Measurements from ENCODE around the gene TRAPPC8. TPM values are rescaled to one million over a fixed set of nuclear protein-coding genes. Genes with fewer than 3 reads are reported as not detected.

Gene TRAPPC8
- total and polyA plus RNA-seq, 2 of the 13 experiments (the other 11 are each of a cell fraction or from before 2014, with no cell fraction given): 34.6 to 50.8 TPM

DNA sequence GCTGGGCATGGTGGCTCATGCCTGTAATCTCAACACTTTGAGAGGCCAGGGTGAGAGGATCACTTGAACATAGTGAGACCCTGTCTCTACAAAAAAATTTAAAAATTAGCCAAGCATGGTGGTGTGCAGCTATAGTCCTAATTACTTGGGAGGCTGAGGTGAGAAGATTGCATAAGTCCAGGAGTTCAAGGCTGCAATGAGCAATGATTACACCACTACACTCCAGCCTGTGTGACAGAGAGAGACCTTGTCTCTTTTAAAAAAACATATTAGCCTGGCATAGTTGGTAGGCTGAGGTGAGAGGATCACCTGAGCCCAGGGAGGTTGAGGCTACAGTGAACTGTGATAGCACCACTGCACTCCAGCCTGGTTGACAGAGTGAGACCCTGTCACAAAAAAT, 13.7 kb downstream of the TRAPPC8 start (continued):
- TF ChIP-seq, protein P1, sequence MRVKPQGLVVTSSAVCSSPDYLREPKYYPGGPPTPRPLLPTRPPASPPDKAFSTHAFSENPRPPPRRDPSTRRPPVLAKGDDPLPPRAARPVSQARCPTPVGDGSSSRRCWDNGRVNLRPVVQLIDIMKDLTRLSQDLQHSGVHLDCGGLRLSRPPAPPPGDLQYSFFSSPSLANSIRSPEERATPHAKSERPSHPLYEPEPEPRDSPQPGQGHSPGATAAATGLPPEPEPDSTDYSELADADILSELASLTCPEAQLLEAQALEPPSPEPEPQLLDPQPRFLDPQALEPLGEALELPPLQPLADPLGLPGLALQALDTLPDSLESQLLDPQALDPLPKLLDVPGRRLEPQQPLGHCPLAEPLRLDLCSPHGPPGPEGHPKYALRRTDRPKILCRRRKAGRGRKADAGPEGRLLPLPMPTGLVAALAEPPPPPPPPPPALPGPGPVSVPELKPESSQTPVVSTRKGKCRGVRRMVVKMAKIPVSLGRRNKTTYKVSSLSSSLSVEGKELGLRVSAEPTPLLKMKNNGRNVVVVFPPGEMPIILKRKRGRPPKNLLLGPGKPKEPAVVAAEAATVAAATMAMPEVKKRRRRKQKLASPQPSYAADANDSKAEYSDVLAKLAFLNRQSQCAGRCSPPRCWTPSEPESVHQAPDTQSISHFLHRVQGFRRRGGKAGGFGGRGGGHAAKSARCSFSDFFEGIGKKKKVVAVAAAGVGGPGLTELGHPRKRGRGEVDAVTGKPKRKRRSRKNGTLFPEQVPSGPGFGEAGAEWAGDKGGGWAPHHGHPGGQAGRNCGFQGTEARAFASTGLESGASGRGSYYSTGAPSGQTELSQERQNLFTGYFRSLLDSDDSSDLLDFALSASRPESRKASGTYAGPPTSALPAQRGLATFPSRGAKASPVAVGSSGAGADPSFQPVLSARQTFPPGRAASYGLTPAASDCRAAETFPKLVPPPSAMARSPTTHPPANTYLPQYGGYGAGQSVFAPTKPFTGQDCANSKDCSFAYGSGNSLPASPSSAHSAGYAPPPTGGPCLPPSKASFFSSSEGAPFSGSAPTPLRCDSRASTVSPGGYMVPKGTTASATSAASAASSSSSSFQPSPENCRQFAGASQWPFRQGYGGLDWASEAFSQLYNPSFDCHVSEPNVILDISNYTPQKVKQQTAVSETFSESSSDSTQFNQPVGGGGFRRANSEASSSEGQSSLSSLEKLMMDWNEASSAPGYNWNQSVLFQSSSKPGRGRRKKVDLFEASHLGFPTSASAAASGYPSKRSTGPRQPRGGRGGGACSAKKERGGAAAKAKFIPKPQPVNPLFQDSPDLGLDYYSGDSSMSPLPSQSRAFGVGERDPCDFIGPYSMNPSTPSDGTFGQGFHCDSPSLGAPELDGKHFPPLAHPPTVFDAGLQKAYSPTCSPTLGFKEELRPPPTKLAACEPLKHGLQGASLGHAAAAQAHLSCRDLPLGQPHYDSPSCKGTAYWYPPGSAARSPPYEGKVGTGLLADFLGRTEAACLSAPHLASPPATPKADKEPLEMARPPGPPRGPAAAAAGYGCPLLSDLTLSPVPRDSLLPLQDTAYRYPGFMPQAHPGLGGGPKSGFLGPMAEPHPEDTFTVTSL (CRISPR knock-in tag; IDR thresholded peaks at IDR 0.05; ENCODE audit: borderline replicate concordance): 0 out of 2 replicates have a peak, but pooled peaks have one; percentile 29
- TF ChIP-seq RXRB (CRISPR knock-in tag; IDR thresholded peaks at IDR 0.05; ENCODE audit: borderline replicate concordance) (peak; percentile 41; the same call in 1 of the 2 replicates), PCBP1 (IDR thresholded peaks at IDR 0.05; ENCODE audit: borderline replicate concordance, low read depth, low read length) (no peak), HNF4A (CRISPR knock-in tag; IDR thresholded peaks at IDR 0.05) (peak; percentile 75), MTA3 (CRISPR knock-in tag; IDR thresholded peaks at IDR 0.05) (no peak), ZNF362 (CRISPR knock-in tag; IDR thresholded peaks at IDR 0.05; ENCODE audit: borderline replicate concordance) (peak; percentile 65; the same call in 1 of the 2 replicates), FOXP1 (IDR thresholded peaks at IDR 0.05) (no peak), FOXP1 (CRISPR knock-in tag; IDR thresholded peaks at IDR 0.05) (peak; percentile 15; the same call in 1 of the 2 replicates), FOXA3 (CRISPR knock-in tag; IDR thresholded peaks at IDR 0.05) (0 out of 2 replicates have a peak, but pooled peaks have one; percentile 21), MTA1 (CRISPR knock-in tag; IDR thresholded peaks at IDR 0.05; ENCODE audit: borderline replicate concordance) (no peak), ZNF180 (CRISPR knock-in tag; IDR thresholded peaks at IDR 0.05; ENCODE audit: borderline replicate concordance, low read depth) (no peak), NAIF1 (CRISPR knock-in tag; IDR thresholded peaks at IDR 0.05; ENCODE audit: borderline replicate concordance) (no peak), ZNF605 (CRISPR knock-in tag; IDR thresholded peaks at IDR 0.05) (no peak), SNAPC2 (CRISPR knock-in tag; IDR thresholded peaks at IDR 0.05) (no peak), ZMAT3 (CRISPR knock-in tag; conservative IDR thresholded peaks at IDR 0.05) (no peak), ZNF589 (CRISPR knock-in tag; conservative IDR thresholded peaks at IDR 0.05) (no peak)
- TF ChIP-seq, protein P2, sequence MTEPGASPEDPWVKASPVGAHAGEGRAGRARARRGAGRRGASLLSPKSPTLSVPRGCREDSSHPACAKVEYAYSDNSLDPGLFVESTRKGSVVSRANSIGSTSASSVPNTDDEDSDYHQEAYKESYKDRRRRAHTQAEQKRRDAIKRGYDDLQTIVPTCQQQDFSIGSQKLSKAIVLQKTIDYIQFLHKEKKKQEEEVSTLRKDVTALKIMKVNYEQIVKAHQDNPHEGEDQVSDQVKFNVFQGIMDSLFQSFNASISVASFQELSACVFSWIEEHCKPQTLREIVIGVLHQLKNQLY (CRISPR knock-in tag; IDR thresholded peaks at IDR 0.05): no peak
- TF ChIP-seq, protein P3, sequence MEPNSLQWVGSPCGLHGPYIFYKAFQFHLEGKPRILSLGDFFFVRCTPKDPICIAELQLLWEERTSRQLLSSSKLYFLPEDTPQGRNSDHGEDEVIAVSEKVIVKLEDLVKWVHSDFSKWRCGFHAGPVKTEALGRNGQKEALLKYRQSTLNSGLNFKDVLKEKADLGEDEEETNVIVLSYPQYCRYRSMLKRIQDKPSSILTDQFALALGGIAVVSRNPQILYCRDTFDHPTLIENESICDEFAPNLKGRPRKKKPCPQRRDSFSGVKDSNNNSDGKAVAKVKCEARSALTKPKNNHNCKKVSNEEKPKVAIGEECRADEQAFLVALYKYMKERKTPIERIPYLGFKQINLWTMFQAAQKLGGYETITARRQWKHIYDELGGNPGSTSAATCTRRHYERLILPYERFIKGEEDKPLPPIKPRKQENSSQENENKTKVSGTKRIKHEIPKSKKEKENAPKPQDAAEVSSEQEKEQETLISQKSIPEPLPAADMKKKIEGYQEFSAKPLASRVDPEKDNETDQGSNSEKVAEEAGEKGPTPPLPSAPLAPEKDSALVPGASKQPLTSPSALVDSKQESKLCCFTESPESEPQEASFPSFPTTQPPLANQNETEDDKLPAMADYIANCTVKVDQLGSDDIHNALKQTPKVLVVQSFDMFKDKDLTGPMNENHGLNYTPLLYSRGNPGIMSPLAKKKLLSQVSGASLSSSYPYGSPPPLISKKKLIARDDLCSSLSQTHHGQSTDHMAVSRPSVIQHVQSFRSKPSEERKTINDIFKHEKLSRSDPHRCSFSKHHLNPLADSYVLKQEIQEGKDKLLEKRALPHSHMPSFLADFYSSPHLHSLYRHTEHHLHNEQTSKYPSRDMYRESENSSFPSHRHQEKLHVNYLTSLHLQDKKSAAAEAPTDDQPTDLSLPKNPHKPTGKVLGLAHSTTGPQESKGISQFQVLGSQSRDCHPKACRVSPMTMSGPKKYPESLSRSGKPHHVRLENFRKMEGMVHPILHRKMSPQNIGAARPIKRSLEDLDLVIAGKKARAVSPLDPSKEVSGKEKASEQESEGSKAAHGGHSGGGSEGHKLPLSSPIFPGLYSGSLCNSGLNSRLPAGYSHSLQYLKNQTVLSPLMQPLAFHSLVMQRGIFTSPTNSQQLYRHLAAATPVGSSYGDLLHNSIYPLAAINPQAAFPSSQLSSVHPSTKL (CRISPR knock-in tag; IDR thresholded peaks at IDR 0.05): peak; percentile 66
- TF ChIP-seq, protein P4, sequence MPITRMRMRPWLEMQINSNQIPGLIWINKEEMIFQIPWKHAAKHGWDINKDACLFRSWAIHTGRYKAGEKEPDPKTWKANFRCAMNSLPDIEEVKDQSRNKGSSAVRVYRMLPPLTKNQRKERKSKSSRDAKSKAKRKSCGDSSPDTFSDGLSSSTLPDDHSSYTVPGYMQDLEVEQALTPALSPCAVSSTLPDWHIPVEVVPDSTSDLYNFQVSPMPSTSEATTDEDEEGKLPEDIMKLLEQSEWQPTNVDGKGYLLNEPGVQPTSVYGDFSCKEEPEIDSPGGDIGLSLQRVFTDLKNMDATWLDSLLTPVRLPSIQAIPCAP (CRISPR knock-in tag; IDR thresholded peaks at IDR 0.05; ENCODE audit: low read depth): no peak
